ENCODE results near the gene PLK5. TPM values are rescaled to one million over a fixed set of nuclear protein-coding genes. Genes with fewer than 3 reads are reported as not detected.
A peak's percentile ranks its signal among the peaks of the same experiment; 100 is the strongest.

Gene PLK5
- total and polyA plus RNA-seq, 3 experiments from 2014 or later = not detected

DNA sequence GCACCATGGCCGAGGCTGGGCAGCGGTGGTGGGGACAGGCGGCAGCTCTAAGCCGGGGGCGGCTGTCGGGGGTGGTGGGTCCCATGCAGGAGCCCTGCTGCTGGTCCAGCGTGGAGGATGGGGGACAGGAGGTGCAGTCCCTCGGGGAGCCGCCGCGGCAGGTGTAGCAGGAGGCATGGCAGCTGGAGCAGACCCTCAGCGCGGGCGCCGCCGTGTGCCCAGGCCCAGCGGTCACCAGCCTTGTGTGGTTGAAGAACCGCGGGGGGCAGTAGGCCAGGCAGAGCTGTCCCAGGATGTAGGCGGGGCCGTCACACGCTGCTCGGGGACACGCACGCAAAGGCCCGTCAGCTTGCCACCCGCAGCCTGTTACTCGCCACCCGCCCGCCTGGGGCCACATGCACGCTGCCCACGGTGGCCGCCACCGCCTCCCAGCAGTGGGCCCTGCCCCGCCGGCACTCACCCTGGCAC, 42.0 kb upstream of the PLK5 start:
- POLR2A ChIA-PET = interaction anchor here (0.6 kb wide), 1 partner anchor 168 kb away, joined by 3 read pairs; no protein-coding TSS in a partner anchor
- no peak overlapping the region for H3K27ac Mint-ChIP-seq
- no peak overlapping the region for H3K4me3 Mint-ChIP-seq

DNA sequence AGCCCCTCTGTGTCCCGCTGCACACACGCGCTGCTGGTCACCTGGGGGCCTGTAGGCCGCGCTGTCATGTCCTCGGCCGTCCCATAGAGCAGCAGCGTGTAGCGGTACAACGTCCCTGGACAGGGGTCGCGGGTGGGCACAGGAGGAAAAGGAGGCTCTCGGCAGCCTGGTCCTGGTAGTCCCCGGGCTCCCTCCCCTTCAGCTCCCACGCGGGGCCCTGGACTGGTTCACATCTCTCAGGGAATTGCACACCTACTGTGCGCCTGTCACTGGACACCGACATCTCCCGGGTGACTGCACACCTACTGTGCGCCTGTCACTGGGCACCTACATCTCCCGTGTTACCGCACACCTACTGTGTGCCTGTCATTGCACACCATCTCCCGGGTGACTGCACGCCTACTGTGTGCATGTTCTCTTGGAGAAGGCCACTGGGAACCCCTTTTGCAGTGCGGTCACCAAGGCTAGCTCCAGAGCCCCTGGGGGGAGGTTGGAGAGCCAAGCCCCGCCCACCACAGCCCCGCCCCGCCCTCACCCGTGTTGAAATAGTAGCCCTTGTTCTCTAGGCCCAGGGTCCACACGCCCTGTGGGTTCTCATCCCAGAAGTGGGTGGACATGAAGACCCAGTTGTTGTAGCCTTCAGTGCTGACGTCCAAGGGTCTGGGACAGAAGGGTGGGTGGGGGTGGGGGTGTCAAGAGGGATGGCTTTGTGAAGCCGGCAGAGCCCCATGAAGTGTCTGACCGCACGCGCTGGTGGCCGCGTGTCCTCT, 41.3 kb upstream of the PLK5 start:
- Histone ChIP-seq H3K27ac (ENCODE audit: low read depth, low read length) (no peak overlapping the region), H3K27me3 (ENCODE audit: insufficient read depth, low read length, poor library complexity, severe bottlenecking) (no peaks in the 10 kb centered on the region), H3K4me3 (ENCODE audit: low read length) (no peak overlapping the region), H3K9me3 (ENCODE audit: low read length) (no peaks in the 10 kb centered on the region), H3K36me3 (ENCODE audit: insufficient read depth, low read length) (no peaks in the 10 kb centered on the region), H3K4me1 (ENCODE audit: insufficient read depth, low read length) (peaks cover 9% of the 10 kb centered on the region)
- CTCF ChIA-PET = no interaction called here
- Mint-ChIP-seq H3K4me3 (peak overlapping the region in 1 of 7 donors; percentile 16), H3K27ac (no peak overlapping the region), H3K9me3 (no peaks in the 10 kb centered on the region), H3K27me3 (peaks cover 0 to 1% of the 10 kb centered on the region in 2 donors), H3K36me3 (peaks cover 0 to 4% (median 0%) of the 10 kb centered on the region in 3 donors), H3K4me1 (peaks cover 7 to 14% (median 8%) of the 10 kb centered on the region in 3 donors)
- DNase-seq = no peak
- POLR2A ChIA-PET = no interaction called here

More for the DNA sequence above, 42.0 kb upstream of the PLK5 start:
- H3K4me1 ChIP-seq (ENCODE audit: insufficient read depth, low read length) = peaks cover 9% of the 10 kb centered on the region
- H3K36me3 ChIP-seq (ENCODE audit: insufficient read depth, low read length) = no peaks in the 10 kb centered on the region
- peaks cover 0 to 1% of the 10 kb centered on the region in 2 donors for H3K27me3 Mint-ChIP-seq
- H3K9me3 Mint-ChIP-seq = no peaks in the 10 kb centered on the region
- H3K27me3 ChIP-seq (ENCODE audit: insufficient read depth, low read length, poor library complexity, severe bottlenecking) = no peaks in the 10 kb centered on the region
- CTCF ChIA-PET = no interaction called here
- no peak for DNase-seq
- peaks cover 0 to 9% (median 0%) of the 10 kb centered on the region in 3 donors for H3K36me3 Mint-ChIP-seq
- H3K4me1 Mint-ChIP-seq = peaks cover 12 to 20% (median 12%) of the 10 kb centered on the region in 3 donors
- no peak overlapping the region for H3K27ac ChIP-seq (ENCODE audit: low read depth, low read length)
- H3K9me3 ChIP-seq (ENCODE audit: low read length) = no peaks in the 10 kb centered on the region
- H3K4me3 ChIP-seq (ENCODE audit: low read length) = no peak overlapping the region

DNA sequence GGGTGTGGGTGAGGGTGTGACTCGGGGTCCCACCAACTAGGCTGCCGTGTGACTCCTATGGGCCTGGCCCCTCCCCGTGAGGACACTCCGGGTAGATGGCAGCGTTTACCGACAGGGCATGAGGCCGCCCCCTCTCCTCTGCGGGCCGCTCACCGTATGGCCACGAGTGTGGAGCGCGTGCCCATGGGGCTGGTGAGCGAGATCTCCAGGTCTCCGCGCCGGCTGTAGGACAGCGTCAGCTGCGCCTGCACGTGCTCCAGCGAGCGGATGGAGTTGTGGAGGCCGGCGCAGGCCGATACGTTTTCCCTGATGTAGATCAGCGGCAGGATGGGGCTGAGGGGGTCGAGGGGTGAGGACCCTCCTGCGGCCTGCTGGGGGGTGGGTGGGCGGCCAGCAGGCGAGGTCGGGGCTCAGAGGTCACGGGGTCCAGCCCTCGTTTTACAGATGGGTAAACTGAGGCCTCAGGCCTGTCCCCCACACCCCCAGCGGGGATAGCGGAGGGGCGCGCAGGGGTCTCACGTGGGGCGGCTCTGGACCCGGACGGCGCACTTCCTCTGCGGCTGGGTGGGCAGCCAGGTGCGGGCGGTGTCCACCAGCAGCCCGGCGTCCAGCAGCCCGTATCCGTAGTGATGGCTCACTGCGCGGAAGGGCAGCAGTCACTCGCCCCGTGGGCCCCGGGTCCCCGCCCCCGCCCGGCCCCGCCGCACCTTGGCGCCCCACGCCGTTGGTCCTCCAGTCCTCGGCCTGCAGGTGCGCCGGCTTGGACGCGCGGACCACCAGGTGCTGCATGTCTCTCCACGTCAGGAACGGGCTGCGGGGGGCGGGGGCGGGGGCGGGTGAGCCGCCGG, 40.5 kb upstream of the PLK5 start:
- H3K4me1 Mint-ChIP-seq = peaks cover 4 to 9% (median 6%) of the 10 kb centered on the region in 3 donors
- H3K4me1 ChIP-seq (ENCODE audit: insufficient read depth, low read length) = peaks cover 3% of the 10 kb centered on the region
- no peaks in the 10 kb centered on the region for H3K9me3 Mint-ChIP-seq
- H3K36me3 Mint-ChIP-seq = peaks cover 0 to 4% (median 0%) of the 10 kb centered on the region in 3 donors
- H3K27ac ChIP-seq (ENCODE audit: low read depth, low read length) = no peak overlapping the region
- no peak overlapping the region for H3K4me3 ChIP-seq (ENCODE audit: low read length)
- POLR2A ChIA-PET = no interaction called here
- H3K9me3 ChIP-seq (ENCODE audit: low read length) = no peaks in the 10 kb centered on the region
- no peaks in the 10 kb centered on the region for H3K36me3 ChIP-seq (ENCODE audit: insufficient read depth, low read length)
- DNase-seq = no peak
- no peak overlapping the region for H3K4me3 Mint-ChIP-seq
- H3K27ac Mint-ChIP-seq = no peak overlapping the region
- H3K27me3 Mint-ChIP-seq = peaks cover 0 to 1% of the 10 kb centered on the region in 2 donors
- H3K27me3 ChIP-seq (ENCODE audit: insufficient read depth, low read length, poor library complexity, severe bottlenecking) = no peaks in the 10 kb centered on the region
- CTCF ChIA-PET = no interaction called here

DNA sequence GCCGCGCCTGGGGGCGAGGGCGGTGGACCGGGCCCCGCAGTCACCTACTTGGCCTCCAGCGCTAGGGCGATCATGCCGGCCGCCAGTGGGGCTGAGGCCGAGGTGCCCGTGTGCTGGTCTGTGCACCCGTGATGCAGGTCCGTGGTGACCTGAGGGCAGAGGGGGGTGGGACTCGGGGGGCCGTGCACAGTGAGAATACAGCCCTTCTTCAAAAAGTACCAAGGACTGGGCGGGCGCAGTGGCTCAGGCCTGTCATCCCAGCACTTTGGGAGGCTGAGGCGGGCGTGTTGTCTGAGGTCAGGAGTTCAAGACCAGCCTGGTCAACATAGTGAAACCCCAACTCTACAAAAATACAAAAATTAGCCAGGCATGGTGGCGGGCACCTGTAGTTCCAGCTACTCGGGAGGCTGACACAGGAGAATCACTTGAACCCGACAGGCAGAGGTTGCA, 39.9 kb upstream of the PLK5 start:
- no peaks in the 10 kb centered on the region for H3K27me3 ChIP-seq (ENCODE audit: insufficient read depth, low read length, poor library complexity, severe bottlenecking)
- no peak for DNase-seq
- Mint-ChIP-seq H3K27me3 (peaks cover 0 to 1% of the 10 kb centered on the region in 2 donors), H3K4me1 (peaks cover 3 to 7% (median 4%) of the 10 kb centered on the region in 3 donors), H3K4me3 (no peak overlapping the region), H3K36me3 (peaks cover 0 to 2% (median 0%) of the 10 kb centered on the region in 3 donors), H3K27ac (no peak overlapping the region), H3K9me3 (no peaks in the 10 kb centered on the region)
- no peak overlapping the region for H3K27ac ChIP-seq (ENCODE audit: low read depth, low read length)
- H3K9me3 ChIP-seq (ENCODE audit: low read length) = no peaks in the 10 kb centered on the region
- H3K4me1 ChIP-seq (ENCODE audit: insufficient read depth, low read length) = no peaks in the 10 kb centered on the region
- ChIA-PET CTCF (no interaction called here), POLR2A (no interaction called here)
- H3K4me3 ChIP-seq (ENCODE audit: low read length) = no peak overlapping the region
- H3K36me3 ChIP-seq (ENCODE audit: insufficient read depth, low read length) = no peaks in the 10 kb centered on the region

DNA sequence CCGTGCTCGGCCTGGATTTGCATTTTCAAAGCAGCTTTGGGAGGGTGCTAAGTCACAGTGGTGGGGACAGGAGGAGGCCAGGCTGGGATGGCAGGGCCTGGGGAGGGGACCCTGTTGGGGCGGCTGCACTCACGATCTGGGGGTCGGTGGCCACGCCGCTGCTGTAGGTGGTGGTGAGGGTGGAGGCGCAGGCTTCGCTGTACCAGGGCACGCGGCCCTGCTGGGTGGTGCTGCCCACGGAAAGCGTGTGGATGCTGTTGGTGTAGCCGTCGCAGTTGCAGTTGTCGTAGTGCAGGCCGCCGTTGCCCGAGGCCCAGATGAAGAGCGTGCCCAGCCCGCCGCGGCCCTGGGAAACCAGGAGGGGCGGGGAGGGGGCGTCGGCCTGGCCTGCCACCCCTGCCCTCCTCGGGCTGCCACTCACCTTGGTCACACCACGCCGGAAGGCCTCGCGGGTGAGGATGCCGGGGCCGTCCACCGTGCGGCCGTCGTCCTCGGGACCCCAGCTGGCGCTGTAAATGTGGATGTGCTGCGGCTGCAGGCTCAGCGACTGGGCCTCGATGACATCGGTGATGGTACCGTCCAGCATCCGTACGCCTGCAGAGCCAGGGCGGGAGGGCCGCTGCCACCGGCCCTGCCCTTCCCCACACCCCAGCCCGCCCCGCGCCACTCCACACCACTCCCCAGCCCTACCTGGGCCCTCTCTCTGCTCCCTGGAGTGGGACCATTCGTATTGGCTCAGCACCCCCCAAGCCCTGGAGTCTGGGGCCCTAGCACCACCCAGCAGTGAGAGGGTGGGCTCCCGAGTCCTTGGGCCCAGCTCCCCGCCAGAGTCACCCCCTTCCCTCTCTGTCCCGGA, 36.9 kb upstream of the PLK5 start:
- Histone ChIP-seq H3K36me3 (ENCODE audit: insufficient read depth, low read length) (no peaks in the 10 kb centered on the region), H3K9me3 (ENCODE audit: low read length) (no peaks in the 10 kb centered on the region), H3K27ac (ENCODE audit: low read depth, low read length) (no peak overlapping the region), H3K4me3 (ENCODE audit: low read length) (no peak overlapping the region), H3K4me1 (ENCODE audit: insufficient read depth, low read length) (peaks cover 10% of the 10 kb centered on the region), H3K27me3 (ENCODE audit: insufficient read depth, low read length, poor library complexity, severe bottlenecking) (no peaks in the 10 kb centered on the region)
- no peak overlapping the region for H3K27ac Mint-ChIP-seq
- peaks cover 7 to 17% (median 14%) of the 10 kb centered on the region in 3 donors for H3K4me1 Mint-ChIP-seq
- DNase-seq = no peak
- peak overlapping the region in 1 of 7 donors; percentile 54 for H3K4me3 Mint-ChIP-seq
- ChIA-PET POLR2A (no interaction called here), CTCF (no interaction called here)
- H3K9me3 Mint-ChIP-seq = no peaks in the 10 kb centered on the region
- peaks cover 0 to 3% of the 10 kb centered on the region in 2 donors for H3K27me3 Mint-ChIP-seq
- peaks cover 0 to 3% (median 0%) of the 10 kb centered on the region in 3 donors for H3K36me3 Mint-ChIP-seq

DNA sequence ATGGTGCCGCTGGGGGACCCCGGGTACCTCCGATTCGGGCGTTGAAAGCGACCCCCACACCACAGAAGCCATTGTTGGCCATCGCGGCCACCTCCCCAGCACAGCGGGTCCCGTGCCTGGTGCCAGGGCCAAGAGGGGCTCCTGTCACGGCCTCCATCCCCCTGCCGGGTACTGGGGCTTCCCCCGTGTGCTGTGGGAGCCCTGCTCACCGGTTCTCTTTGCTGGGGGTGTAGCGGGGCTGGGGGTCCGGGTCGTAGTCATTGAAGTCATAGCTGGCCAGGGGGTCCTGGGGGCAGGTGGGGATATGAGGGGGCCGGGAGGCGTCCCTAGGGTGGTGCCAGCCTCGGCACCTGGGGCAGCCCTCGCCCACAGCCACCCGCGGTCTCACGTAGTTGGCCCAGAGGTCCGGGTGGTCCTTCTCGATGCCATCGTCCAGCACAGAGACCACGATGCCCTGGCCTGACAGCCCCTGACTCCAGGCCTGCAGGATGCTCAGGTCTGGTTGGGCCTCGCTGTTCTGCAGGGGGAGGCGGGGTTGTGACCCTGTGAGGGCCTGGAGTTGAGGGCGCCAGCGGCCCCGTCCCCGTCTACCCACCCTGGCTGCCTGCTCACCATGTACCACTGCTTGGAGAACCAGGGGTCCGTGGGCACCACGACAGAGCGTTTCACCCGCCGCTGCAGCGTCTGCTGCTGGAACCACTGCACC, 36.1 kb upstream of the PLK5 start:
- CTCF ChIA-PET = no interaction called here
- Histone ChIP-seq H3K4me3 (ENCODE audit: low read length) (no peak overlapping the region), H3K4me1 (ENCODE audit: insufficient read depth, low read length) (peaks cover 10% of the 10 kb centered on the region), H3K27ac (ENCODE audit: low read depth, low read length) (no peak overlapping the region), H3K9me3 (ENCODE audit: low read length) (no peaks in the 10 kb centered on the region), H3K27me3 (ENCODE audit: insufficient read depth, low read length, poor library complexity, severe bottlenecking) (no peaks in the 10 kb centered on the region), H3K36me3 (ENCODE audit: insufficient read depth, low read length) (no peaks in the 10 kb centered on the region)
- peaks cover 0 to 3% (median 0%) of the 10 kb centered on the region in 3 donors for H3K36me3 Mint-ChIP-seq
- no peak for DNase-seq
- no peak overlapping the region for H3K27ac Mint-ChIP-seq
- H3K4me1 Mint-ChIP-seq = peaks cover 7 to 18% (median 14%) of the 10 kb centered on the region in 3 donors
- peaks cover 0 to 4% of the 10 kb centered on the region in 2 donors for H3K27me3 Mint-ChIP-seq
- no peaks in the 10 kb centered on the region for H3K9me3 Mint-ChIP-seq
- no peak overlapping the region for H3K4me3 Mint-ChIP-seq
- POLR2A ChIA-PET = no interaction called here

DNA sequence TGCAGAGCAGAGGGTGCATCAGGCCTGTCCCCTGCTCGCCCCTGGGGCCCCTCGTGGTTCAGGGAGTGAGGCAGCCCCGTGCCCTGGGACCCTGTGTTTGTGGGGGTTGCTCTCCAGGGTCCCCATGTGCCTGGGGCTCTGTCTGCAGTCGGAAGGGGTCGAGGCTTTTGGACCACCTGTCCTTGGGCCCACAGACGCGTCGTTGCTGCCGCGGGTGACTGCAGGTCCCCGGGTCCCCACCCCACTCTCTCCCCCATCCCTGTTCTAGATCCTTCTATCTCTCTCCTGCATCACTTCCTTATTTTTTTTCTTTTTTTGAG, 35.6 kb upstream of the PLK5 start:
- H3K9me3 Mint-ChIP-seq = no peaks in the 10 kb centered on the region
- Histone ChIP-seq H3K36me3 (ENCODE audit: insufficient read depth, low read length) (no peaks in the 10 kb centered on the region), H3K27ac (ENCODE audit: low read depth, low read length) (no peak overlapping the region), H3K4me1 (ENCODE audit: insufficient read depth, low read length) (peaks cover 10% of the 10 kb centered on the region), H3K27me3 (ENCODE audit: insufficient read depth, low read length, poor library complexity, severe bottlenecking) (no peaks in the 10 kb centered on the region), H3K9me3 (ENCODE audit: low read length) (no peaks in the 10 kb centered on the region), H3K4me3 (ENCODE audit: low read length) (no peak overlapping the region)
- CTCF ChIA-PET = no interaction called here
- POLR2A ChIA-PET = no interaction called here
- peaks cover 7 to 18% (median 14%) of the 10 kb centered on the region in 3 donors for H3K4me1 Mint-ChIP-seq
- DNase-seq = no peak
- H3K36me3 Mint-ChIP-seq = peaks cover 0 to 3% (median 0%) of the 10 kb centered on the region in 3 donors
- peak overlapping the region in 2 of 7 donors; percentile 10 to 66 for H3K4me3 Mint-ChIP-seq
- H3K27me3 Mint-ChIP-seq = peaks cover 0 to 4% of the 10 kb centered on the region in 2 donors
- H3K27ac Mint-ChIP-seq = peak overlapping the region in 1 of 8 donors; percentile 91
